ENCODE measurements around the gene OPN3. TPM values are rescaled to one million over a fixed set of nuclear protein-coding genes. Genes with fewer than 3 reads are reported as not detected.

OPN3 gene
- total RNA-seq, 2 donors from 2014 or later = 11.7 to 39.1 TPM

GRCh38 chr1:241579434-241579833, 60.7 kb downstream of the OPN3 start:
- intact Hi-C loops (cut with DNase I) = no loop called here
- H3K27me3 ChIP-seq = no peaks in the 10 kb centered on the region

GRCh38 chr1:241574154-241574553, 66.0 kb downstream of the OPN3 start:
- Histone ChIP-seq H3K27me3 (no peaks in the 10 kb centered on the region), H3K9me3 (no peaks in the 10 kb centered on the region), H3K27ac (no peak overlapping the region), H3K4me1 (no peaks in the 10 kb centered on the region), H3K4me3 (no peak overlapping the region), H3K36me3 (no peaks in the 10 kb centered on the region), H3K9ac (ENCODE audit: low read depth in 2 of 2, low read length in 2 of 2) (no peak overlapping the region)
- TF ChIP-seq, protein P1, sequence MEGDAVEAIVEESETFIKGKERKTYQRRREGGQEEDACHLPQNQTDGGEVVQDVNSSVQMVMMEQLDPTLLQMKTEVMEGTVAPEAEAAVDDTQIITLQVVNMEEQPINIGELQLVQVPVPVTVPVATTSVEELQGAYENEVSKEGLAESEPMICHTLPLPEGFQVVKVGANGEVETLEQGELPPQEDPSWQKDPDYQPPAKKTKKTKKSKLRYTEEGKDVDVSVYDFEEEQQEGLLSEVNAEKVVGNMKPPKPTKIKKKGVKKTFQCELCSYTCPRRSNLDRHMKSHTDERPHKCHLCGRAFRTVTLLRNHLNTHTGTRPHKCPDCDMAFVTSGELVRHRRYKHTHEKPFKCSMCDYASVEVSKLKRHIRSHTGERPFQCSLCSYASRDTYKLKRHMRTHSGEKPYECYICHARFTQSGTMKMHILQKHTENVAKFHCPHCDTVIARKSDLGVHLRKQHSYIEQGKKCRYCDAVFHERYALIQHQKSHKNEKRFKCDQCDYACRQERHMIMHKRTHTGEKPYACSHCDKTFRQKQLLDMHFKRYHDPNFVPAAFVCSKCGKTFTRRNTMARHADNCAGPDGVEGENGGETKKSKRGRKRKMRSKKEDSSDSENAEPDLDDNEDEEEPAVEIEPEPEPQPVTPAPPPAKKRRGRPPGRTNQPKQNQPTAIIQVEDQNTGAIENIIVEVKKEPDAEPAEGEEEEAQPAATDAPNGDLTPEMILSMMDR (IDR thresholded peaks at IDR 0.05) = no peak
- DNase-seq = no peak
- intact Hi-C loops (cut with DNase I) = no loop called here

More at GRCh38 chr1:241579434-241579833, 60.7 kb downstream of the OPN3 start:
- no peaks in the 10 kb centered on the region for H3K9me3 ChIP-seq
- no peaks in the 10 kb centered on the region for H3K36me3 ChIP-seq
- no peak overlapping the region for H3K27ac ChIP-seq
- no peaks in the 10 kb centered on the region for H3K4me1 ChIP-seq
- H3K4me3 ChIP-seq = no peak overlapping the region
- TF ChIP-seq, protein P1 (IDR thresholded peaks at IDR 0.05) = no peak
- no peak for DNase-seq
- H3K9ac ChIP-seq (ENCODE audit: low read depth in 2 of 2, low read length in 2 of 2) = no peak overlapping the region

DNA sequence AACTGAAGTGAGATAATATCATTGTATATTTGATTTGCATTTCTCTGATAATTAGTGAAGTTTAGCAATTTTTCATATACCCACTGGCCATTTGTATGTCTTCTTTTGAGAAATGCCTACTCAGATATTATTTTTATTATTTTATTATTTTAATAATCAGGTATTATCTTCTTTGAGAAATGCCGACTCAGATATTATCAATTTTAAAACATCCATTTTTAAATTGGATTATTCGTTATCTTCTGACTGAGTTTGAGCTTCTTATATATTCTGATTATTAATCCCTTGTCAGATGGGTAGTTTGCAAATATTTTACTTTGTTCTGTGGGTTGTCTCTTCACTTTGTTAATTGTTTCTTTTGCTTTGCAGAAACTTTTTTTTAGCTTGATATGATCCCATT, 70.3 kb downstream of the OPN3 start:
- no peak overlapping the region for H3K4me3 ChIP-seq
- no peak overlapping the region for H3K27ac ChIP-seq
- no peaks in the 10 kb centered on the region for H3K27me3 ChIP-seq
- intact Hi-C loops (cut with DNase I) = no loop called here
- no peaks in the 10 kb centered on the region for H3K9me3 ChIP-seq
- no peaks in the 10 kb centered on the region for H3K4me1 ChIP-seq
- no peaks in the 10 kb centered on the region for H3K36me3 ChIP-seq
- no peak overlapping the region for H3K9ac ChIP-seq (ENCODE audit: low read depth in 2 of 2, low read length in 2 of 2)
- DNase-seq = no peak
- TF ChIP-seq, protein P1 (IDR thresholded peaks at IDR 0.05) = no peak

GRCh38 chr1:241560849-241561187, 79.4 kb downstream of the OPN3 start:
- intact Hi-C loops (cut with DNase I) = no loop called here
- H3K4me1 ChIP-seq = no peaks in the 10 kb centered on the region
- no peak overlapping the region for H3K4me3 ChIP-seq

DNA sequence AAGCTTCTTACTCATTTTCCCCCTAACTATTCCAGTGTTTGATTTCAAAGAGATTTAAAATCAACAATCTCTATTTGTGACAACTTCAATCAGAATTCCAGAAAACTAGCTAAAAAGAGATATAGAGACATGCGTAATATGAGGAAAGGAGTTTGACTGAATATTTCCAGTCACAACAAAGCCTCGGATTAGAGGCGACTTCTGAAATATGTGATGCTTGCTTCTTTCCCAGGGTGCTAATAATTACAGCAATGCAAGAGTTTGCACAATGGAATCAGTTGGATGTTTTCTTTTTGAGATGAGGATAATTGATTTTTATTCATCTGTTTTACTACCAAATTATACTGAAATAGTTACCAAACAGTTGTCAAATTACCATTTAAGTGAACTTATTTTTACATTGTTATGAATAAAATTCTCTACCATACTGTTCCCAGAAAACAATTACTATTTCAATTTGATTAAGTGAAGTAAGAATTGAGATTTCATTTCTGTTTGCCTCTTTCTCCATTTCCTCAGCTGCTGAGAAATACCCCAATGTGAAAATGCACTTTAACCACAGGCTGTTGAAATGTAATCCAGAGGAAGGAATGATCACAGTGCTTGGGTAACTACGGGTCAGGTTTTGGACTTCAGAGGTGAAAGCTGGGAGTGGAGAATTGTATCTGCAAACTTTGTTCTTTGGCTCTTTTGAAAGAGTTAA, 79.9 kb downstream of the OPN3 start:
- no peaks in the 10 kb centered on the region for H3K27me3 ChIP-seq
- intact Hi-C loops (cut with DNase I) = no loop called here
- H3K9me3 ChIP-seq = no peaks in the 10 kb centered on the region
- no peak overlapping the region for H3K4me3 ChIP-seq
- no peak for DNase-seq
- H3K9ac ChIP-seq (ENCODE audit: low read depth in 2 of 2, low read length in 2 of 2) = no peak overlapping the region
- no peak overlapping the region for H3K27ac ChIP-seq
- H3K4me1 ChIP-seq = no peaks in the 10 kb centered on the region
- H3K36me3 ChIP-seq = no peaks in the 10 kb centered on the region
- TF ChIP-seq, protein P1 (IDR thresholded peaks at IDR 0.05) = no peak

More at GRCh38 chr1:241560849-241561187, 79.4 kb downstream of the OPN3 start:
- Histone ChIP-seq H3K27me3 (no peaks in the 10 kb centered on the region), H3K9me3 (no peaks in the 10 kb centered on the region), H3K9ac (ENCODE audit: low read depth in 2 of 2, low read length in 2 of 2) (no peak overlapping the region), H3K27ac (no peak overlapping the region), H3K36me3 (no peaks in the 10 kb centered on the region)
- TF ChIP-seq, protein P1 (IDR thresholded peaks at IDR 0.05) = no peak
- no peak for DNase-seq
